Fibroblast of lung (primary cell): ENCODE results near the gene VWF. TPM values are rescaled to one million over a fixed set of nuclear protein-coding genes. Genes with fewer than 3 reads are reported as not detected.

Experiments
- DNase-seq, 2 donors: peaks; one replicate each; pipeline versions ENCODE4 v3.0.0 to v3.0.0-alpha.2; 2010; ENCODE audit warnings: low read depth in 2 of 2
- H2AFZ ChIP-seq: 2 replicates; pipeline ENCODE4 v1.5.1; 2012; ENCODE audit warnings: low read length, control low read depth, inconsistent platforms
- H3K27ac ChIP-seq: 2 replicates; pipeline ENCODE4 v1.5.1; 2011; ENCODE audit warnings: low read length, control low read depth; ENCODE audit not compliant: insufficient read depth
- H3K27me3 ChIP-seq: 2 replicates; pipeline ENCODE4 v1.5.1; 2011; ENCODE audit warnings: mild to moderate bottlenecking, low read length; ENCODE audit not compliant: control insufficient read depth, insufficient read depth
- H3K36me3 ChIP-seq: 2 replicates; pipeline ENCODE4 v1.5.1; 2011; ENCODE audit warnings: low read length; ENCODE audit not compliant: control insufficient read depth, insufficient read depth
- H3K4me1 ChIP-seq: 2 replicates; pipeline ENCODE4 v1.5.1; 2011; ENCODE audit warnings: low read length; ENCODE audit not compliant: control insufficient read depth, insufficient read depth; ENCODE audit errors: extremely low read depth
- H3K4me2 ChIP-seq: 2 replicates; pipeline ENCODE4 v1.5.1; 2011; ENCODE audit warnings: low read length, control low read depth; ENCODE audit not compliant: insufficient read depth; ENCODE audit errors: extremely low read depth
- H3K4me3 ChIP-seq, 4 experiments: fragments of 200-600 bp in 1 of 4; sonication (generic) in 1 of 4; replicated peaks in 1 of 4; 2 replicates each; pipeline ENCODE4 v1.5.1; 2011 to 2016; ENCODE audit warnings: low read length in 4 of 4, low read depth in 3 of 4, mild to moderate bottlenecking in 3 of 4, control low read depth in 2 of 4, inconsistent platforms in 1 of 4, mixed read lengths in 1 of 4; ENCODE audit not compliant: insufficient read depth in 1 of 4; ENCODE audit errors: control extremely low read depth in 1 of 4
- H3K79me2 ChIP-seq: 2 replicates; pipeline ENCODE4 v1.5.1; 2012; ENCODE audit warnings: mild to moderate bottlenecking, low read length, inconsistent platforms; ENCODE audit not compliant: control insufficient read depth, insufficient read depth
- H3K9ac ChIP-seq: 2 replicates; pipeline ENCODE4 v1.5.1; 2011; ENCODE audit warnings: mild to moderate bottlenecking, low read length, control low read depth; ENCODE audit not compliant: insufficient read depth
- H3K9me3 ChIP-seq: 2 replicates; pipeline ENCODE4 v1.5.1; 2012; ENCODE audit warnings: low read depth, low read length; ENCODE audit not compliant: control insufficient read depth, insufficient read depth
- H4K20me1 ChIP-seq: 2 replicates; pipeline ENCODE4 v1.5.1; 2011; ENCODE audit warnings: low read length; ENCODE audit not compliant: control insufficient read depth, insufficient read depth; ENCODE audit errors: extremely low read depth
- EZH2 ChIP-seq: IDR thresholded peaks from 2 replicates; pipeline ENCODE4 v1.5.1; 2012; ENCODE audit warnings: low read length, control low read depth, mild to moderate bottlenecking; ENCODE audit errors: missing control alignments
- polyA plus RNA-seq, 2 donors: library from polyadenylated mRNA; depleted of rRNA in 1 of 2; stranded (reverse) in 1 of 2; unstranded in 1 of 2; fragments of >200 nt; gene quantifications; 2 replicates each; pipeline ENCODE4 v1.2.1, GENCODE V29; 2011 to 2012; ENCODE audit warnings: missing spikeins in 1 of 2
- total RNA-seq: library from RNA; depleted of rRNA; stranded (reverse); fragments of >200 nt; gene quantifications from 2 replicates; pipeline ENCODE4 v1.2.1, GENCODE V29; 2014
- TF ChIP-seq, protein P1 (sequence below), 2 donors: IDR thresholded peaks in 1 of 2; conservative IDR thresholded peaks in 1 of 2; 1 replicate in 1 of 2; 2 replicates in 1 of 2; pipeline ENCODE4 v1.5.1; 2011 to 2012; ENCODE audit warnings: low read length in 2 of 2, control low read depth in 1 of 2, inconsistent platforms in 1 of 2, low read depth in 1 of 2, mild to moderate bottlenecking in 1 of 2

Gene VWF
- total and polyA plus RNA-seq, 2 donors (not counting 1 experiment from before 2014, with no cell fraction given): 0.15 to 1.7 TPM

DNA sequence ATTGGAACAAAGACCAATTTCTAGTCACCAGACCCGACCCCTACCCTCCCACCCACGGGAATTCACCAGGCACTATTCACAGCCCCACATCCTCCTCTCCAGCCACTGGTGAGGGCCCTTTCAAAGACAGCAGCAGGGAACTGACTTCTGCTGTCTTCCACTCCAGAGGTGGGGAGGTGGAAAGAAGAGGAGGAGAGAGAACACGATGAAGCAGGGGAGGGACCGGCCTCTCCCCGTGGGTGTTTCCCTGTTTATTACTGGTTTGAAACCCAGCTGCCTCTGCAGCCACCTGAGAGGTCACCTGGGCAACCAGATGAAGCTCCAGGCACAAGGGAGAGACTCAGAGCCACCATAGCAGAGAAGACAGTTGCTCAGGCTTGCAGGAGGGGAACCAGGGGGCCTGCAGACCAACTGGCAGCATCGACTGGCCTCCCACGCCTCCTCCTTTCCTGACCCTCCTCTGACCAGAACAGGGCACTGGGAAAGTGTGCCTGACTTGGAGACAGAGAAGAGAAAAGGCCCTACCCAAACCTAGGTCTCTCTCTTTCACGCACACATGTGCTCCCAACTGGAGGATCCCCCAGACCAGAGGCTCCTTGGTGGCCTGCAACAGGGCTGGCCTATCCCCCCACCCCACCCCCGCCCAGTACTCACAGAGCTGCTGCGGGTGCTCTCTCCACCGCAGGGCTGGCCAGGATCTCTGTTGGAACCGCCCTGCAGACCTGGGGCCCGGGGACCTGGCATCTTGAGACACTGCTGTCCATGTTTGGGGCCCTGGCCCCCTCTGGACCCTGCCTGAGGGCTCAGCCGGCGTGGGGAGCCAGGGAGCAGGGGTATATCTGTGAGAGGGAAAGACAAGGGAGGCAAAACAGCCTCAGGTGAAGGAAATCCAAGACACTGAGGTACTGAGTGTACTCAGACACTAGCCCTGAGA lies 202.2 kb downstream of the VWF start:
- Histone ChIP-seq H3K36me3 (no peaks in the 10 kb centered on the region), H3K9ac (no peak overlapping the region), H3K79me2 (no peaks in the 10 kb centered on the region), H3K4me3 (no peak overlapping the region), H2AFZ (no peak overlapping the region), H3K9me3 (no peaks in the 10 kb centered on the region), H3K4me2 (no peak overlapping the region), H3K4me1 (no peaks in the 10 kb centered on the region), H3K27ac (no peak overlapping the region), H3K27me3 (no peaks in the 10 kb centered on the region), H4K20me1 (no peaks in the 10 kb centered on the region)
- no peak for TF ChIP-seq EZH2
- TF ChIP-seq, protein P1, sequence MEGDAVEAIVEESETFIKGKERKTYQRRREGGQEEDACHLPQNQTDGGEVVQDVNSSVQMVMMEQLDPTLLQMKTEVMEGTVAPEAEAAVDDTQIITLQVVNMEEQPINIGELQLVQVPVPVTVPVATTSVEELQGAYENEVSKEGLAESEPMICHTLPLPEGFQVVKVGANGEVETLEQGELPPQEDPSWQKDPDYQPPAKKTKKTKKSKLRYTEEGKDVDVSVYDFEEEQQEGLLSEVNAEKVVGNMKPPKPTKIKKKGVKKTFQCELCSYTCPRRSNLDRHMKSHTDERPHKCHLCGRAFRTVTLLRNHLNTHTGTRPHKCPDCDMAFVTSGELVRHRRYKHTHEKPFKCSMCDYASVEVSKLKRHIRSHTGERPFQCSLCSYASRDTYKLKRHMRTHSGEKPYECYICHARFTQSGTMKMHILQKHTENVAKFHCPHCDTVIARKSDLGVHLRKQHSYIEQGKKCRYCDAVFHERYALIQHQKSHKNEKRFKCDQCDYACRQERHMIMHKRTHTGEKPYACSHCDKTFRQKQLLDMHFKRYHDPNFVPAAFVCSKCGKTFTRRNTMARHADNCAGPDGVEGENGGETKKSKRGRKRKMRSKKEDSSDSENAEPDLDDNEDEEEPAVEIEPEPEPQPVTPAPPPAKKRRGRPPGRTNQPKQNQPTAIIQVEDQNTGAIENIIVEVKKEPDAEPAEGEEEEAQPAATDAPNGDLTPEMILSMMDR (conservative IDR thresholded peaks at IDR 0.05 in 1 of 2, IDR thresholded peaks at IDR 0.05 in 1 of 2; ENCODE audit: low read depth in 1 of 2, low read length in 2 of 2): no peak
- DNase-seq: no peak

DNA sequence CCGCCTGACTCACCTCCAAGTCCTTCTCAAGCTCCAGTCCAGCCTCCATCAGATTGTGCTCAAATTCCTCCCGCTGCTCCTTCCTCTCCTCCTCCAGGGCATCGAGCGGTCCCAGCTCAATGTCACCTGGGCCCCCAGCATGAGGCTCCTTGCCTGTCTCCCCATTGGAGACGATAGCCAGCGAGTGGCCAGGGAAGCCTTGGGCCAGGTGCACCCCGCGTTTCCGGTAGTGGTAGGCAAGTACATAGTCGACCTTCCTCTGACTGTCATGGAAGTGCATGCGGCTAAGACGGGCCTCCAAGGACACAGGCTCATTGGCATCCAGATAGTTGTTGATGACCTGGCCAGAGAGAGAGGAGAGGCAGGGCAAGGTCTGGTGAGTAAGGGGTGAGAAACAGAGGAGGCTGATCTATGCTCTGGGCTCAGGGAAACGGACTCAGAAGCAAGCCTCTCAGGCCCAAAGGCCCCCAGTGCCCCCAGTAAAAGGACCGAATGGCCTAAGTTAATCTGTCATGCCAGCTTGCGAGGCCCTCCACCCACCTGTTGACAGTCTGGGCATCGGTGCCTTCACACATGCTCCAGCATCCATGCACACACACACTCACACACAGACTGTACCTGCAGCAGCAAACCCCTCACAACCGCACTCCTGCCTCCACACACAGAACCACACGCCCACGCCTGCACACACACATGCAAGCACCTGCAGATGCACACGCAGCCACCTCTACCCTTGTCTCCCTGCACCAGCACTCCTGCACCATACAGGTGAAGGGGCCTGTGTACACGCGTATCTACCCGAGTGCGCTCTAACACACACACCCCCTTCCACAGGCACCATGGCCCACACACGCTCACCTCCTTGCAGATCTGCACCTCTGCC lies 203.2 kb downstream of the VWF start:
- Histone ChIP-seq H3K27me3 (no peaks in the 10 kb centered on the region), H2AFZ (no peak overlapping the region), H3K4me3 (no peak overlapping the region), H4K20me1 (no peaks in the 10 kb centered on the region), H3K4me2 (no peak overlapping the region), H3K4me1 (no peaks in the 10 kb centered on the region), H3K36me3 (no peaks in the 10 kb centered on the region), H3K79me2 (no peaks in the 10 kb centered on the region), H3K9me3 (no peaks in the 10 kb centered on the region), H3K9ac (no peak overlapping the region), H3K27ac (no peak overlapping the region)
- TF ChIP-seq, protein P1 (conservative IDR thresholded peaks at IDR 0.05 in 1 of 2, IDR thresholded peaks at IDR 0.05 in 1 of 2; ENCODE audit: low read depth in 1 of 2, low read length in 2 of 2): no peak
- no peak for TF ChIP-seq EZH2
- DNase-seq: no peak

DNA sequence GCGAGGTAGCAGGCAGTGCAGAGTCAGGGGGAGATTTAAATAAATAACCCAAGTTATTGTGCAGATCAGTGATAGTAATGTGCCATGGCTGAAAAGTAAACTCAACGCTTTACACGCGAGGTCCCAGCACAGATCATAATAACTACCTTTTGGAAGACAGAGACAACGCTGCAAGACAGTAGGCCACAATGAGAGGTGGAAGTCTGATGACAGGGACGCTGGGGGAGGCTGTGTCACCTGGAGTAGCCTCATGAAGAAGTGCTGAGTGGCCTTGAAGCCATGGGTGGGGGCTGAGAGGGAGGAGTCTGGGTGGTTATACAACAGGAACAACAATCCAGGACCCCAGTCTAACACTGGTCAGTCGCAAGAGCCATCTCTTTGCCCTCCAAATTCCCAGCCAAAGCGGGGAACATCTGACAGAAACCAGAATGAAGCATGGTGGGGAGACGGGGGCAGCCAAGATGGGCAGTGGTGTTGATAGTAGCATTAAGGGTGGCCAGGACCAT lies 207.6 kb downstream of the VWF start:
- TF ChIP-seq EZH2: no peak
- TF ChIP-seq, protein P1 (conservative IDR thresholded peaks at IDR 0.05 in 1 of 2, IDR thresholded peaks at IDR 0.05 in 1 of 2; ENCODE audit: low read depth in 1 of 2, low read length in 2 of 2): no peak
- DNase-seq: no peak

More for the DNA sequence above, 207.6 kb downstream of the VWF start:
- Histone ChIP-seq H2AFZ (no peak overlapping the region), H3K27me3 (no peaks in the 10 kb centered on the region), H3K4me2 (no peak overlapping the region), H3K79me2 (no peaks in the 10 kb centered on the region), H3K9ac (no peak overlapping the region), H3K27ac (no peak overlapping the region), H3K4me3 (no peak overlapping the region), H4K20me1 (no peaks in the 10 kb centered on the region), H3K4me1 (no peaks in the 10 kb centered on the region), H3K36me3 (no peaks in the 10 kb centered on the region), H3K9me3 (no peaks in the 10 kb centered on the region)
